ENCODE results near the gene GBE1.

Gene GBE1

DNA sequence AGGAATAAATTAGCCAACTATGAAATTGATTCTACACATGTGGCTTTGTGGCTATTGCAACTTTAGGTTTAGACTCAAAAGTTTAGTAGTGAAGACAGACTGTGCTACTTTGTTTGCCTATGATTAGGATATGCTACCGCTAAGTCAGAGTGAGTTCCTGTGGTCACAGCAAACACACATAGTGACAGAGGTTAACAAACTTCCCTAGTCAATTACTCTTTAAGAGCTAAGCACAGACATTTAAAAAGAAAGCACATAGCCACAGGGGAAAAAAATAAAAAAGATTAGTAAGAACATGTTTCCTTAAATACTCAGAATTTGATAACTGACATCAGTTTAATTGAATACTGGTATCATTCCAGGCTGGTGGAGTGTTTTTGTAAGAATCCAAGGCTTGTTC, 207.1 kb downstream of the GBE1 start:
- Histone ChIP-seq H3K4me3 (ENCODE audit: low read length, poor library complexity, severe bottlenecking) (no peak overlapping the region), H3K9me3 (ENCODE audit: insufficient read depth, low read depth, low read length) (peaks cover 3% of the 10 kb centered on the region; the same call in 1 of the 2 replicates), H3K36me3 (ENCODE audit: insufficient read depth, low read length) (peaks cover 18% of the 10 kb centered on the region; the same call in 1 of the 2 replicates), H3K9me2 (replicated peaks; ENCODE audit: low read depth, low read length) (no peaks in the 10 kb centered on the region), H3K27me3 (ENCODE audit: insufficient read depth, low read length, poor library complexity, severe bottlenecking) (no peaks in the 10 kb centered on the region), H3K9ac (ENCODE audit: low read depth, low read length, poor library complexity, severe bottlenecking) (peak overlapping the region; percentile 16), H3F3A (ENCODE audit: low read depth) (no peaks in the 10 kb centered on the region), H3K4me2 (ENCODE audit: low read depth, low read length, poor library complexity, severe bottlenecking) (peak overlapping the region; percentile 39), H3K4me1 (ENCODE audit: insufficient read depth, low read length, poor library complexity, severe bottlenecking) (peaks cover 16% of the 10 kb centered on the region), H4K20me1 (ENCODE audit: insufficient read depth, low read length, poor library complexity, severe bottlenecking) (no peaks in the 10 kb centered on the region), H2AFZ (ENCODE audit: low read length) (no peak overlapping the region), H3K79me2 (ENCODE audit: insufficient read depth, low read length) (no peaks in the 10 kb centered on the region)
- TF ChIP-seq EZH2phosphoT487 (IDR thresholded peaks at IDR 0.05; ENCODE audit: borderline replicate concordance): no peak
- TF ChIP-seq, protein P1, sequence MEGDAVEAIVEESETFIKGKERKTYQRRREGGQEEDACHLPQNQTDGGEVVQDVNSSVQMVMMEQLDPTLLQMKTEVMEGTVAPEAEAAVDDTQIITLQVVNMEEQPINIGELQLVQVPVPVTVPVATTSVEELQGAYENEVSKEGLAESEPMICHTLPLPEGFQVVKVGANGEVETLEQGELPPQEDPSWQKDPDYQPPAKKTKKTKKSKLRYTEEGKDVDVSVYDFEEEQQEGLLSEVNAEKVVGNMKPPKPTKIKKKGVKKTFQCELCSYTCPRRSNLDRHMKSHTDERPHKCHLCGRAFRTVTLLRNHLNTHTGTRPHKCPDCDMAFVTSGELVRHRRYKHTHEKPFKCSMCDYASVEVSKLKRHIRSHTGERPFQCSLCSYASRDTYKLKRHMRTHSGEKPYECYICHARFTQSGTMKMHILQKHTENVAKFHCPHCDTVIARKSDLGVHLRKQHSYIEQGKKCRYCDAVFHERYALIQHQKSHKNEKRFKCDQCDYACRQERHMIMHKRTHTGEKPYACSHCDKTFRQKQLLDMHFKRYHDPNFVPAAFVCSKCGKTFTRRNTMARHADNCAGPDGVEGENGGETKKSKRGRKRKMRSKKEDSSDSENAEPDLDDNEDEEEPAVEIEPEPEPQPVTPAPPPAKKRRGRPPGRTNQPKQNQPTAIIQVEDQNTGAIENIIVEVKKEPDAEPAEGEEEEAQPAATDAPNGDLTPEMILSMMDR (conservative IDR thresholded peaks at IDR 0.05; ENCODE audit: low read length): no peak

- no peaks in the 10 kb centered on the region for H3F3A ChIP-seq (ENCODE audit: low read depth)
- H3K36me3 ChIP-seq (ENCODE audit: insufficient read depth, low read length): peaks cover 44% of the 10 kb centered on the region; the same call in 1 of the 2 replicates
- H3K27me3 ChIP-seq (ENCODE audit: insufficient read depth, low read length, poor library complexity, severe bottlenecking): no peaks in the 10 kb centered on the region
- no peak overlapping the region for H3K9ac ChIP-seq (ENCODE audit: low read depth, low read length, poor library complexity, severe bottlenecking)
- H3K9me2 ChIP-seq (replicated peaks; ENCODE audit: low read depth, low read length): no peaks in the 10 kb centered on the region
- TF ChIP-seq EZH2phosphoT487 (IDR thresholded peaks at IDR 0.05; ENCODE audit: borderline replicate concordance): no peak
- TF ChIP-seq, protein P1 (conservative IDR thresholded peaks at IDR 0.05; ENCODE audit: low read length): no peak
- no peak overlapping the region for H2AFZ ChIP-seq (ENCODE audit: low read length)
- H3K4me1 ChIP-seq (ENCODE audit: insufficient read depth, low read length, poor library complexity, severe bottlenecking): peaks cover 16% of the 10 kb centered on the region
- H4K20me1 ChIP-seq (ENCODE audit: insufficient read depth, low read length, poor library complexity, severe bottlenecking): no peaks in the 10 kb centered on the region
- peaks cover 12% of the 10 kb centered on the region for H3K9me3 ChIP-seq (ENCODE audit: insufficient read depth, low read depth, low read length)
- H3K79me2 ChIP-seq (ENCODE audit: insufficient read depth, low read length): no peaks in the 10 kb centered on the region
- no peak overlapping the region for H3K4me3 ChIP-seq (ENCODE audit: low read length, poor library complexity, severe bottlenecking)
- no peak overlapping the region for H3K4me2 ChIP-seq (ENCODE audit: low read depth, low read length, poor library complexity, severe bottlenecking)
Observed at GRCh38 chr3:81550415-81550814, 211.0 kb downstream of the GBE1 start.

GRCh38 chr3:81549831-81550230, 211.6 kb downstream of the GBE1 start:
- no peaks in the 10 kb centered on the region for H3K9me2 ChIP-seq (replicated peaks; ENCODE audit: low read depth, low read length)
- H3K36me3 ChIP-seq (ENCODE audit: insufficient read depth, low read length): peaks cover 44% of the 10 kb centered on the region; the same call in 1 of the 2 replicates
- peaks cover 12% of the 10 kb centered on the region for H3K9me3 ChIP-seq (ENCODE audit: insufficient read depth, low read depth, low read length)
- TF ChIP-seq EZH2phosphoT487 (IDR thresholded peaks at IDR 0.05; ENCODE audit: borderline replicate concordance): no peak
- TF ChIP-seq, protein P1 (conservative IDR thresholded peaks at IDR 0.05; ENCODE audit: low read length): no peak
- no peak overlapping the region for H3K4me2 ChIP-seq (ENCODE audit: low read depth, low read length, poor library complexity, severe bottlenecking)
- H4K20me1 ChIP-seq (ENCODE audit: insufficient read depth, low read length, poor library complexity, severe bottlenecking): no peaks in the 10 kb centered on the region
- no peak overlapping the region for H3K9ac ChIP-seq (ENCODE audit: low read depth, low read length, poor library complexity, severe bottlenecking)
- H2AFZ ChIP-seq (ENCODE audit: low read length): no peak overlapping the region
- no peaks in the 10 kb centered on the region for H3K27me3 ChIP-seq (ENCODE audit: insufficient read depth, low read length, poor library complexity, severe bottlenecking)
- H3K4me3 ChIP-seq (ENCODE audit: low read length, poor library complexity, severe bottlenecking): no peak overlapping the region
- no peaks in the 10 kb centered on the region for H3K79me2 ChIP-seq (ENCODE audit: insufficient read depth, low read length)
- H3F3A ChIP-seq (ENCODE audit: low read depth): no peaks in the 10 kb centered on the region
- H3K4me1 ChIP-seq (ENCODE audit: insufficient read depth, low read length, poor library complexity, severe bottlenecking): peaks cover 11% of the 10 kb centered on the region

All from Loucy (cell line).